Measurements from ENCODE around the gene MTMR11. TPM values are rescaled to one million over a fixed set of nuclear protein-coding genes. Genes with fewer than 3 reads are reported as not detected.

The MTMR11 gene
- total and polyA plus RNA-seq, 7 donors: 0.78 to 3.0 (median 1.5) TPM

DNA sequence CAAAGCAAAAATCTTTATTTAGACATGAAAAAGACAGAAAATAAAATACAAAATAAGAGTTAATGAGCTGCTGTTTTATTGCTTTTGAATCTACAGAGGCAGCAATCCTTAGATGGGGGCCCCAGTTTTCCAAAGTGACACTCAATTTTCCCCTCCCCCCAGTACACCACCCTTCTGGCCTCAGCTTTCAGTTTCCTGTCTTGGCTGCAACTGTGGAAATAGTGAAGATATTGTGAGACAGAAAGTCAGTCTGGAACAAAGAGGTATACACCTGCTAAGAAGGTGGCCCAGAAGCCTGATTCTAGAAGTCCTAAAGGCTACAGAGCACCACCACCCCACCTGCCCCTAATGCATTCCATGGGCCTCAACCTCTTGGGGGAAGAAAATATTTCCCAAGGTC is 1.1 kb upstream of the MTMR11 start:
- H3K27ac ChIP-seq: peak overlapping the region; percentile 59
- H3K27me3 ChIP-seq (ENCODE audit: insufficient read depth in 3 of 3, low read length in 2 of 3): no peaks in the 10 kb centered on the region
- TF ChIP-seq, protein P1, sequence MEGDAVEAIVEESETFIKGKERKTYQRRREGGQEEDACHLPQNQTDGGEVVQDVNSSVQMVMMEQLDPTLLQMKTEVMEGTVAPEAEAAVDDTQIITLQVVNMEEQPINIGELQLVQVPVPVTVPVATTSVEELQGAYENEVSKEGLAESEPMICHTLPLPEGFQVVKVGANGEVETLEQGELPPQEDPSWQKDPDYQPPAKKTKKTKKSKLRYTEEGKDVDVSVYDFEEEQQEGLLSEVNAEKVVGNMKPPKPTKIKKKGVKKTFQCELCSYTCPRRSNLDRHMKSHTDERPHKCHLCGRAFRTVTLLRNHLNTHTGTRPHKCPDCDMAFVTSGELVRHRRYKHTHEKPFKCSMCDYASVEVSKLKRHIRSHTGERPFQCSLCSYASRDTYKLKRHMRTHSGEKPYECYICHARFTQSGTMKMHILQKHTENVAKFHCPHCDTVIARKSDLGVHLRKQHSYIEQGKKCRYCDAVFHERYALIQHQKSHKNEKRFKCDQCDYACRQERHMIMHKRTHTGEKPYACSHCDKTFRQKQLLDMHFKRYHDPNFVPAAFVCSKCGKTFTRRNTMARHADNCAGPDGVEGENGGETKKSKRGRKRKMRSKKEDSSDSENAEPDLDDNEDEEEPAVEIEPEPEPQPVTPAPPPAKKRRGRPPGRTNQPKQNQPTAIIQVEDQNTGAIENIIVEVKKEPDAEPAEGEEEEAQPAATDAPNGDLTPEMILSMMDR (IDR thresholded peaks at IDR 0.05): no peak
- intact Hi-C loops (cut with DNase I): no loop called here
- no peaks in the 10 kb centered on the region for H3K9me3 ChIP-seq
- H3K36me3 ChIP-seq (ENCODE audit: insufficient read depth in 1 of 2, low read depth in 1 of 2): no peaks in the 10 kb centered on the region
- DNase-seq: no peak
- H3K4me1 ChIP-seq: peaks cover 32% of the 10 kb centered on the region
- ATAC-seq: no peak
- H3K4me3 ChIP-seq: no peak overlapping the region

DNA sequence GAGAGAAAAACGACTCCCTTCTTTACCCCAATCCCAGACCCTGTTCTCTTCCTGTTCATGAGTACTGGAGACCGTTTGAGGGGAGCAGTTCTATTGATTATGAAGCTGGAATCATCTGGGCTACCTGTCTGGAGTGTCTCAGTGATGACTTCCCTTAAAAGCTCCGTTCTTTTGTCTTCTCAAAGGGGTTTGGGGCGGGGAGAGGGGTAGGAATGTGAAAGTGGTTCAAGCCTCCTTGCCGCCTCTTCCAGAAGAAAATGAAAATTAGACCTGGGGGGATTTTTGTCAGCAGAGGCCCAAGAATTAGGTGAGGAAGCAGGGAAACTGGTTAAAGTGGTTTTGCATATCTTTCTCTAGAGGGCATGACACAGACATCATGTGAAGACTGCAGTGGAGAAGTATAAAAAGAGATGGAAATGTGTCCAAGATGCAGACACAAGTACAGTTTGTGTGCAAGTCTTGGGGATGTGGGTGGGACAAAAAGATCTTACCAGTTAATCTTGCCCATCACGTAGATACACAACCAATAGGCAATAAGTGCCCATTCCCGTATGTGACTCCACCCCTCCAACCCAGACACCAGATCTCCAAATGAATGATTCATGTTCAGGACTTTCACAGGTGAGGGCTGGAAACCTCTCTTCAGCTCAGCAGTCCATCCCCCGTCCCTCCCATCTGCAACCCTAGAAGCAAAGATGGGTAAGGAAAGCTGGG is 470 bp upstream of the MTMR11 start:
- intact Hi-C loops (cut with DNase I): no loop called here
- no peak for DNase-seq
- Histone ChIP-seq H3K9me3 (no peaks in the 10 kb centered on the region), H3K4me1 (peaks cover 32% of the 10 kb centered on the region), H3K27ac (peak overlapping the region; percentile 59), H3K27me3 (ENCODE audit: insufficient read depth in 3 of 3, low read length in 2 of 3) (no peaks in the 10 kb centered on the region), H3K4me3 (peak overlapping the region; percentile 59), H3K36me3 (ENCODE audit: insufficient read depth in 1 of 2, low read depth in 1 of 2) (no peaks in the 10 kb centered on the region)
- ATAC-seq: peak; percentile 12 to 34 (median 28)
- WGBS, 3 donors: 14 to 18% (median 17%) methylated on average over 8 of the region's 8 CpGs
- TF ChIP-seq, protein P1 (IDR thresholded peaks at IDR 0.05): no peak

DNA sequence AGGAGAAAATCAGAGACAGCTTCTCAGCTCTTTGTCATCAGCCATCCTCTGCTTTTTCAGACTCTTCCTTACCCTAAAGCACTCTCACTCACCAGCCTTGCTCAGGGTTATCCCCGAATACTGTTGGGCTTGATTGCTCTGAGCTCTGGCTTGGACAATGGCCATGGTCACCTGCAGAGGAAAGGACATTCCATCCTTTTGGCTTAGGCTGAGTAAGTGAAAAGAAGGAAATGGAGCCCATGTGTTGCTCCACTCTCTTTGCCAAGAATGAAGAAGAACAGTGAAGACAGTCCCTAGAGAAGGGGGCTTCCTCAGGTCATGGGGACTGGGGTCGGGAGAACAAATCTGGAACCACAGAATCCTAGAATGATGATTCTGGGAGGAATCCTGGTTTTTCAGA is 2.3 kb downstream of the MTMR11 start:
- TF ChIP-seq, protein P1 (IDR thresholded peaks at IDR 0.05): no peak
- 47 to 56% (median 52%) methylated on average over 2 of the region's 2 CpGs for WGBS, 3 donors
- Histone ChIP-seq H3K4me1 (peaks cover 23% of the 10 kb centered on the region), H3K9me3 (no peaks in the 10 kb centered on the region), H3K36me3 (ENCODE audit: insufficient read depth in 1 of 2, low read depth in 1 of 2) (no peaks in the 10 kb centered on the region), H3K27ac (no peak overlapping the region), H3K27me3 (ENCODE audit: insufficient read depth in 3 of 3, low read length in 2 of 3) (no peaks in the 10 kb centered on the region), H3K4me3 (no peak overlapping the region)
- intact Hi-C loops (cut with DNase I): no loop called here
- no peak for ATAC-seq
- no peak for DNase-seq

DNA sequence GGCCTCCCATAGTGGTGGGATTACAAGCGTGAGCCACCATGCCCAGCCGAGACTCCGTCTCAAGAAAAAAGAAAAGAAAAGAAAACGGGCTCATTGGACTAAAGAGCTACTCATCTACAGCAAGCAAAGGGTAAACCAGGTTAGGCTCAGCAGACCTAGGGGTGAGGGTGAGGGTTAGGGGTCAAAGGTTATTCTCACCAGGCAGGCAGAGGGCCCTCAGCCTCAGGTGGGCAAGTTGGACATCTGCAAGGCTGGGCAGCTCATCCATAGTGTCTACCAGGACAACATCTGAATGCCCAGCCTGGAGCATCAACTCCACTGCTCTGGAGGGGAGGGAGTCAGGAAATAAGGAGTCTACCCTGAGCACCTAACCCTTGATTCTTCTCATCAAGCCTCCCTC is 3.5 kb downstream of the MTMR11 start:
- Histone ChIP-seq H3K27me3 (ENCODE audit: insufficient read depth in 3 of 3, low read length in 2 of 3) (no peaks in the 10 kb centered on the region), H3K4me1 (peaks cover 24% of the 10 kb centered on the region), H3K27ac (no peak overlapping the region), H3K36me3 (ENCODE audit: insufficient read depth in 1 of 2, low read depth in 1 of 2) (no peaks in the 10 kb centered on the region), H3K4me3 (no peak overlapping the region), H3K9me3 (no peaks in the 10 kb centered on the region)
- no peak for DNase-seq
- 98 to 100% (median 99%) methylated on average over 4 of the region's 4 CpGs for WGBS, 3 donors
- intact Hi-C loops (cut with DNase I): no loop called here
- TF ChIP-seq, protein P1 (IDR thresholded peaks at IDR 0.05): no peak
- no peak for ATAC-seq

DNA sequence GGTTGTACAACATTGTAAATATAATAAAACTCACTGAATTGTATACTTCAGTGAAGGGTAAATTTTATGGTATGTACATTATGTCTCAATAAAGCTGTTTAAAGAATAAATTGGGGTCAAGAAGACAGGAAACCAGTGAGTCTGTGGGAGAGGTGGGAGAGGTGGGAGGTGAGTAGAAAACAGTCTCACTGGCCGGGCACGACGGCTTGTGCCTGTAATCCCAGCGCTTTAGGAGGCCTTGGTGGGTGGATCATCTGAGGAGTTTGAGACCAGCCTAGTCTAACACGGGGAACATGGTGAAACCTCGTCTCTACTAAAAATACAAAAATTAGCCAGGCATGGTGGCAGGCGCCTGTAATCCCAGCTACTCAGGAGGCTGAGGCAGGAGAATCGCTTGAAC is 4.2 kb downstream of the MTMR11 start:
- DNase-seq (no peak), ATAC-seq (no peak)
- TF ChIP-seq, protein P1 (IDR thresholded peaks at IDR 0.05): no peak
- intact Hi-C loops (cut with DNase I): no loop called here
- H3K4me1 ChIP-seq: peaks cover 17% of the 10 kb centered on the region
- no peaks in the 10 kb centered on the region for H3K27me3 ChIP-seq (ENCODE audit: insufficient read depth in 3 of 3, low read length in 2 of 3)
- H3K9me3 ChIP-seq: no peaks in the 10 kb centered on the region
- no peak overlapping the region for H3K27ac ChIP-seq
- 90 to 93% (median 93%) methylated on average over 8 of the region's 8 CpGs for WGBS, 3 donors
- H3K4me3 ChIP-seq: no peak overlapping the region
- no peaks in the 10 kb centered on the region for H3K36me3 ChIP-seq (ENCODE audit: insufficient read depth in 1 of 2, low read depth in 1 of 2)
